GM10266 (cell line): Measurements from ENCODE around the gene ZAP70.

Experiments used
- DNase-seq: peaks from one replicate; pipeline ENCODE4 v3.0.0; 2012; ENCODE audit errors: extremely low spot score
- TF ChIP-seq, protein P1 (sequence below): IDR thresholded peaks from 2 replicates; pipeline ENCODE4 v1.5.1; 2012; ENCODE audit warnings: mild to moderate bottlenecking, low read depth; ENCODE audit not compliant: control insufficient read depth, insufficient read depth; ENCODE audit errors: missing control alignments

The ZAP70 gene

DNA sequence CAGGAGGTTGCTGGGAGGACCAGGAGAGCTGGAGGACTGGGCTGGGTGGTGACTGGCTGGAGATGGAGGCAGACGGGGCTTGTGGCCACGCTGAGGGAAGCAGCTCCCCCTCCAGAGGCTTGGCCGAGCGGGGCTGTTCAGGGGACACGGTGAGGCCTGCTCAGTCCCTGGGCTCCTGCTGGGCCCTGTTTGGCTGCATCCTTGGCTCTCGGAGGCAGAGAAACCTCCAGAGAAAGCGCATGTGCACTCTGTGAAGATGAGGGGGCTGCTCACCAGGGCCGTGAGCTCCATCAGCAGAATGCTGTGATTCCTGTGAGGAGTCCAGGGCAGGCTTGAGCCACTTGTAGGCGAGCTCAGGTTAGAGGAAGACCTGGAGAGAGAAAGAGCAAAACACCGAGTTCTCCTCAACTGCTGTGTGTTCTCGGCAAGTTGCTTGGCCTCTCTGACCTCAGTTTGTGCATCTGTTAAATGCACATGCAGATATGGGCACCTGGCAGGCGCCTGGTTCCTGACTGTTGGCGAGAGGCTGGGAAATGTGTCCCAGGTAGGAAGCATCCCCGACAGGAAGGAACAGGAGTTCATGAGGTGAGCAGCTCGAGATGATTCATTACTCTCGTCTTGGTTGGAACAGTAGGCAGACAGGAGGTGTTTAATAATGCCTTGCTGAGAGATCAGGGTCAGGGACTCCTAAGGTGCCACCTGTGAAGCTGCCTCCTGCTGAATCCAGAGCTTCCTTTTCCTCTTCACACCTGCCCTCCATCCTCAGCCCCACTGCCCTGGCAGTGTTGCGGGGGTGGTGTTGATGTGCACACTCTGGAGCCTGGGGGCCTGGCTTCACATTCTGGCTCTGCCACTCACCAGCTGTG is 941 bp downstream of the ZAP70 start:
- TF ChIP-seq, protein P1, sequence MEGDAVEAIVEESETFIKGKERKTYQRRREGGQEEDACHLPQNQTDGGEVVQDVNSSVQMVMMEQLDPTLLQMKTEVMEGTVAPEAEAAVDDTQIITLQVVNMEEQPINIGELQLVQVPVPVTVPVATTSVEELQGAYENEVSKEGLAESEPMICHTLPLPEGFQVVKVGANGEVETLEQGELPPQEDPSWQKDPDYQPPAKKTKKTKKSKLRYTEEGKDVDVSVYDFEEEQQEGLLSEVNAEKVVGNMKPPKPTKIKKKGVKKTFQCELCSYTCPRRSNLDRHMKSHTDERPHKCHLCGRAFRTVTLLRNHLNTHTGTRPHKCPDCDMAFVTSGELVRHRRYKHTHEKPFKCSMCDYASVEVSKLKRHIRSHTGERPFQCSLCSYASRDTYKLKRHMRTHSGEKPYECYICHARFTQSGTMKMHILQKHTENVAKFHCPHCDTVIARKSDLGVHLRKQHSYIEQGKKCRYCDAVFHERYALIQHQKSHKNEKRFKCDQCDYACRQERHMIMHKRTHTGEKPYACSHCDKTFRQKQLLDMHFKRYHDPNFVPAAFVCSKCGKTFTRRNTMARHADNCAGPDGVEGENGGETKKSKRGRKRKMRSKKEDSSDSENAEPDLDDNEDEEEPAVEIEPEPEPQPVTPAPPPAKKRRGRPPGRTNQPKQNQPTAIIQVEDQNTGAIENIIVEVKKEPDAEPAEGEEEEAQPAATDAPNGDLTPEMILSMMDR = no peak
- no peak for DNase-seq

DNA sequence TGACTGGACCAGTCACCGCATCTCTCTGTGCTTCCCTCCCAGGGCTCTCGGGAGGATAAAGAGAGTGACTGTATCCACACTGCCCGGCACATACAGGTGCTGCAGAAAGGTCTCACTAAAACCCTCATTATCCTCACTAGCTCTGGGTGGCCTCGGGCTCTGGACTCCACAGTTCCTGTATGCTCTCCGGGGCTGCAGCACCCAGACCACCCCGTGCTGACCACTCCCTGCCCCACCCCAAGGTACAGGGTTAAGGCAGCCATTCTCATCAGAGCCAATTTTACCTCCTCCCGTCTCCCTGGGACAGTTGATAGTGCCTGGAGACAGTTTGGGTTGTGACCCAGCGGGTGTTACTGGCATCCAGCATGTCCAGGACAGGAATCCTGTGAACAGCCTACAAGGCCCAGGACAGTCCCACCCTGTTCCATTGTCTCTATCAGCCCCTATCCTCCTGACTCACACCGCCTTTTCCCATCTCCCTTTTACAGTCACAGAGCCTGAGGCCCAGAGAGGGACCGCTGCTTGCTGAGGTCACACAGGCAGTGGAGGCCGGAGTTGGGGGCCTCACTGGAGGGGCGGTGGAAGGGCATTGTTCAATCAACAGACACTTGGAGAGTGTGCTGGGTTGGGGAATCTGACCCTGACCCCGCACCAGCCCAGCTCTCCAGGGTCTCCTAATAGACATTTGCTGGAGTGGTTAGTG is 1.7 kb downstream of the ZAP70 start:
- no peak for DNase-seq
- TF ChIP-seq, protein P1 = no peak

DNA sequence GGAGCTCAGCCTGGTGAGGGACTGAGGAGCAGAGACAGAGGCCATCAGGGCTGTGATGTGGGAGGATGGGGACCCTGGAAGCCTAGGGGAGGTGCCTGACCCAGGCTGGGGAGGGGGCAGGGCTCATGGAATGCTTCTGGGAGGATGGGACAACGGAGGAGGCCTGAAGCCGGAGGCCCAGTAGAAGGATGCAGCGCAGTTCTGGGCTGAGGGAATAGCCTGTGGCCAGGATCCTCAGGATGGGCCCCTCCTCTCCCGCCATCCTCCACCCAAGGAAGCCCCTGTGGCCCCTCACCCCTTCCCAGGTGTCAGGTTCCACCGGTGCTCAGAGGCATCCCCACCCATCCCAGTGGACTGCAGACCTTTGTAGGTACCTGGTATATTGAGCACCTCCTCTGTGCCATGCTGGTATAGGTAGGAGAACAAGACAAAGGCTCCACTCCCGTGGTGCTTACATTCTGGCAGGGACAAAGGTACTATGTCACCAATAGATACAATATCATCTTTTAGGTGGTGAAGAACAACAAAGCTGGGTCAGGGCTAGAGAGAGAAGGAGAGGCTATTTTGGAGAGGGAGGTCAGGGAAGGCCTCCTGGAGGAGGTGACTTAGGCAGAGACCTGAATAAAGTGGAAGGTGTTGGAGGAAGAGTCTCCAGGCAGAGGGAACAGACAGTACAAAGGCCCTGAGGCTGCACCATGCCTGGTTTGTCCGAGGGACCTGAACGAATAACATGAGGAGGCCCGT is 2.7 kb downstream of the ZAP70 start:
- no peak for DNase-seq
- TF ChIP-seq, protein P1 = no peak

DNA sequence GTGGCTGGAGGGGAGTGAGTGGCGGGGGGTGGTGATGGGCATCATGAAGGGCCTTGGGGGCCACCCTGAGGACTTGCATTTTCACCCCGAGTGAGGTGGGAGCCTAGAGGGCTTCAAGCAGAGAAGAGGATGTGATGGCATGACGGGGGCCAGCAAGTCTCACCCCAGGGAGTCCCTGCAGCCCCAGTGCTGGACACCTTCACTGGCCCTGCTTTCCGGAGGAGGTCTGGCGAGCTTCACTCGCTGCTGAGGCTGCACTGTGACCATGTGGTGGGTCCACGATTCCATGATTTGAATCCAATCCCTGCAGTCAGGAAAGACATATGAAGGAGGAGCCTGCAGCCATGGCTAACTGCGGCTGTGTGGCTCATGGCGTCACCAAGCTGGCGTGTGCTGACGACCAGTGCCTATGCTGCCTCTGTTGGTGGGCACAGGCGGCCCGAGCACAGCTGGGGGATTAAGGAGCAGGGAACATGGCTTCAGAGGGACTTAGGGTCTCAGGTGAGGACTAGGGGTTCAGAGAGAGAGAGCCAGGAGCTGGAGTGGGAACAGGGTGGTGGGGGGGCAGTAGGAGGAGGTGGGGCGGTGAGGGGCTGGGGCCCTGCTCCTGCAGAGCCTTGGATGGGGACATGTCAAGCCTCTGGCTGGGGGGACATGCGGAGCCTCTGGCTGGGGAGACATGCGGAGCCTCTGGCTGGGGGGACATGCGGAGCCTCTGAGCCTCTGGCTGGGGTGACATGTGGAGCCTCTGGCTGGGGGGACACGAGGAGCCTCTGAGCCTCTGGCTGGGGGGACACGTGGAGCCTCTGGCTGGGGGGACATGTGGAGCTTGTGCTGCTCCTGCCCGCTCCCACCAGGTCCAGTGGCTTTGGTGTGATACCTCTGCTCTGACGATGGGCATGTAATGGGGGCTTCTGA is 3.6 kb downstream of the ZAP70 start:
- no peak for DNase-seq
- TF ChIP-seq, protein P1 = no peak

DNA sequence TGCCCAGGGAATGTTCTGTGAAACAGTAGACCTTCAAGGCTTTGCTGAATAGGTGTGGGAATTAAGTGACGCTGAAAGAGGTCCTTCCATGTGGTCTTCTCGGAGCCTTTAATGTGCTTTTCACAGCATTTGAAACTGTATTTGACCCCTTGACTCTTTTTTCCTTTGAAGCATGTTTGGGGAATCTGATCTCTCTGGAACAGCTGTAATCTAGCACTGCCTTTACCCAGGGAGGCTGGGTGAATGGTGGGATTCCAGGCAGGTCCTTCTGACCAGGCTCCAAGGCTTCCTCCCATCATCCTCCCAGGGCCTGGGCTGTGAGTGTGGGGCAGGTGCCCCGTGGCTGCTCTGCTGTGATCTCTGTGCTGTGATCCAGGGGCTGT is 4.2 kb downstream of the ZAP70 start:
- DNase-seq = no peak
- TF ChIP-seq, protein P1 = no peak

DNA sequence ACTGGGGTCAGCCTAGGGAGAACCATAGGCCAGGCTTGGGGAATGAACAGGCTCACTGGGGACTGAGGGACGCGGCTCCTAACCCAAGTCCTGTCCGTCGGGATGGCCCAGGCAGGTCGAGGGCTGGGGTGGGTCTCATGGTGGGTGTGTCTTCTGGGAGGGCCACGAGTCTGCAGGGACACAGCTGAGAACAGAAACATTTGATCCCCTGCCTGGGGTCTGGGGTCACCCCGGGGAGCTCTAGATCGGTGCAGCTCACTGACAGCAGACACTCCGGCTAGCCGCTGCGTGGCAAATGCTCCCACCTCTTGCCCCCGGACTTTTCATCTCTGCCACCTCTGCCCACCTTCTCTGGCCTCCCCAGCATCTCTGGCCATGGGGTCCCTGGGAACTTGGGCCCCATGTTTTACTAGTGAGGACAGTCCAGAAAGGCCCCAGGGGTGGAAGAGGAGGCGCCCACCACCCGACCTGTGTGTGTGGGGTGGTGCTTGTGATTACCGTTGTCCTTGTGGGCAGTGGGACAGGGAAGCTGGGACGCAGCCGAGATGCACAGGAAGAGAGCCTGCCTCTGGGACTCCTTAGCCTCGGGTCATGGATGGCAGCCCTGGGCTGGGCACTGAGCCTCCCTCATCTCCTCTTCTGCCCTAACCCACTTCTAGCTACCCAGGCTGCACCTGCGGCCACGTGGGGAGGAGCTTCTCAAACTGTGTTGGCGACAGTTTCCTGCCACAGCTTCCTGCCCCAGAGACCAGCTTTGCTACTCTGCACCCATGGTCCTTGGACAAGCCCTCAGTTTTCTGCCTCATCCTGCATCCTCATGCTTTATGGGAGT is 4.9 kb downstream of the ZAP70 start:
- TF ChIP-seq, protein P1 = no peak
- DNase-seq = peak; percentile 66
